ENCODE results near the gene F2RL1.
"Not testable (repeated sequence)": the region's sequence is repeated elsewhere in the genome, so short reads cannot be mapped to it uniquely, and the experiment has no call there.

Gene F2RL1

GRCh38 chr5:76816110-76816831 is 2.6 kb upstream of the F2RL1 start:
- TF ChIP-seq, protein P1, sequence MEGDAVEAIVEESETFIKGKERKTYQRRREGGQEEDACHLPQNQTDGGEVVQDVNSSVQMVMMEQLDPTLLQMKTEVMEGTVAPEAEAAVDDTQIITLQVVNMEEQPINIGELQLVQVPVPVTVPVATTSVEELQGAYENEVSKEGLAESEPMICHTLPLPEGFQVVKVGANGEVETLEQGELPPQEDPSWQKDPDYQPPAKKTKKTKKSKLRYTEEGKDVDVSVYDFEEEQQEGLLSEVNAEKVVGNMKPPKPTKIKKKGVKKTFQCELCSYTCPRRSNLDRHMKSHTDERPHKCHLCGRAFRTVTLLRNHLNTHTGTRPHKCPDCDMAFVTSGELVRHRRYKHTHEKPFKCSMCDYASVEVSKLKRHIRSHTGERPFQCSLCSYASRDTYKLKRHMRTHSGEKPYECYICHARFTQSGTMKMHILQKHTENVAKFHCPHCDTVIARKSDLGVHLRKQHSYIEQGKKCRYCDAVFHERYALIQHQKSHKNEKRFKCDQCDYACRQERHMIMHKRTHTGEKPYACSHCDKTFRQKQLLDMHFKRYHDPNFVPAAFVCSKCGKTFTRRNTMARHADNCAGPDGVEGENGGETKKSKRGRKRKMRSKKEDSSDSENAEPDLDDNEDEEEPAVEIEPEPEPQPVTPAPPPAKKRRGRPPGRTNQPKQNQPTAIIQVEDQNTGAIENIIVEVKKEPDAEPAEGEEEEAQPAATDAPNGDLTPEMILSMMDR (IDR thresholded peaks at IDR 0.05; ENCODE audit: insufficient read depth, low read depth, low read length, missing control alignments), result no peak
- H3K4me3 ChIP-seq (ENCODE audit: low read length), result no peak overlapping the region
- peak; percentile 50 for DNase-seq (ENCODE audit: low read depth)

- TF ChIP-seq, protein P1 (IDR thresholded peaks at IDR 0.05; ENCODE audit: insufficient read depth, low read depth, low read length, missing control alignments), result no peak
- DNase-seq (ENCODE audit: low read depth), result no peak
- peak overlapping the region; percentile 98 for H3K4me3 ChIP-seq (ENCODE audit: low read length)
Measured at GRCh38 chr5:76819851-76820525, 1.2 kb downstream of the F2RL1 start.

- H3K4me3 ChIP-seq (ENCODE audit: low read length), result peak overlapping the region; percentile 98
Measured at GRCh38 chr5:76820526-76820890, 1.7 kb downstream of the F2RL1 start.

GRCh38 chr5:76821136-76821535 is 2.3 kb downstream of the F2RL1 start:
- no peak for DNase-seq (ENCODE audit: low read depth)
- H3K4me3 ChIP-seq (ENCODE audit: low read length), result no peak overlapping the region
- TF ChIP-seq, protein P1 (IDR thresholded peaks at IDR 0.05; ENCODE audit: insufficient read depth, low read depth, low read length, missing control alignments), result no peak

More at GRCh38 chr5:76820526-76820890, 1.7 kb downstream of the F2RL1 start:
- TF ChIP-seq, protein P1 (IDR thresholded peaks at IDR 0.05; ENCODE audit: insufficient read depth, low read depth, low read length, missing control alignments), result no peak
- DNase-seq (ENCODE audit: low read depth), result no peak

- not testable (repeated sequence) for DNase-seq (ENCODE audit: low read depth); H3K4me3 ChIP-seq (ENCODE audit: low read length)
Measured at GRCh38 chr5:76822105-76822731, 3.4 kb downstream of the F2RL1 start.

DNA sequence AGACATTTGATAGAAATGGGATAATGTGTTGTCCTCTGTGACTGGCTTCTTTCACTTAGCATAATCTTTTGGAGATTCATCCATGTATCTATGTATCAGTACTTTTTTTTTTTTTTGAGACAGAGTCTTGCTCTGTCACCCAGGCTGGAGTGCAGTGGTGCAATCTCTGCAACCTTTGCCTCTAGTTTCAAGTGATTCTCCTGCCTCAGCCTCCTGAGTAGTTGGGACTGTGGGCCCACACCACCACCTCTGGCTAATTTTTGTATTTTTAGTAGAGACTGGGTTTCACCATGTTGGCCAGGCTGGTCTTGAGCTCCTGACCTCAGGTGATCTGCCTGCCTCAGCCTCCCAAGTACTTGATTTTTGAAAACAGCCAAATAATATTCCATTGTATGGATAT is 7.6 kb downstream of the F2RL1 start:
- not testable (repeated sequence) for H3K4me3 ChIP-seq (ENCODE audit: low read length); DNase-seq (ENCODE audit: low read depth)

DNA sequence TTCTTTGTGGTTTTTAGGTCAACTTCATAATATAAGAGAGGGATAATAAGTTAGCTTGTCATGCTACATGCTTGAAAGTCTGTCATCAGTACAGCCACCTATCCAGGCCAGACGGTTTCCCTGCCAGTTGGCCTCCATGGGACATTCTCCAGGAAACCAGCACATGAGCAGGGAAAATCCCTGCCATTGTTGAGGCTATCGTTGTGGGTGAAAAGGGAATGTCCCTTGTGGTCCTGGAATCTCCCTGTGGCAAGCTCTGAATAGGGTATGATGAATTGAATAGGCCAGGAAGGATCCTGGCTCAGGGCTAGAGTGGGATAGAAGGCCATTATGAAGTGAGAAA is 12.3 kb downstream of the F2RL1 start:
- TF ChIP-seq, protein P1 (IDR thresholded peaks at IDR 0.05; ENCODE audit: insufficient read depth, low read depth, low read length, missing control alignments), result no peak
- DNase-seq (ENCODE audit: low read depth), result peak; percentile 61
- H3K4me3 ChIP-seq (ENCODE audit: low read length), result no peak overlapping the region

- TF ChIP-seq, protein P1 (IDR thresholded peaks at IDR 0.05; ENCODE audit: insufficient read depth, low read depth, low read length, missing control alignments), result peak; percentile 25
- H3K4me3 ChIP-seq (ENCODE audit: low read length), result no peak overlapping the region
- no peak for DNase-seq (ENCODE audit: low read depth)
Measured at GRCh38 chr5:76836181-76836580, 17.4 kb downstream of the F2RL1 start.
